Inflammatory macrophage treated with lipopolysaccharide for 1 hour (primary cell): ENCODE data around the gene URM1.
"Not testable (repeated sequence)": the region's sequence is repeated elsewhere in the genome, so short reads cannot be mapped to it uniquely, and the experiment has no call there.

Source experiments
- DNase-seq, 2 donors: peaks; one replicate each; pipeline ENCODE4 v3.0.0-alpha.2; 2020 to 2022

URM1 gene

GRCh38 chr9:128370752-128371629, at the start of gene URM1:
Gene URM1 (plus strand): TSS chr9:128371374. CDS start chr9:128371381, 7 bp downstream.
- peak; percentile 96 to 98 for DNase-seq

GRCh38 chr9:128321879-128322403, 49.2 kb upstream of the URM1 start:
- DNase-seq, result no peak

GRCh38 chr9:128322404-128323211, 48.6 kb upstream of the URM1 start, which contains the start of the genes COQ4 and TRUB2:
Gene COQ4 (plus strand): TSS chr9:128322839. CDS start chr9:128322859, 20 bp downstream.
Gene TRUB2 (minus strand): TSS chr9:128322447. CDS start chr9:128322408, 39 bp downstream.
- peak; percentile 89 to 98 for DNase-seq

GRCh38 chr9:128323212-128323730, 47.9 kb upstream of the URM1 start:
- DNase-seq, result no peak

- DNase-seq, result peak; percentile 12 to 23
Measured at GRCh38 chr9:128323791-128324190, 47.4 kb upstream of the URM1 start.

- DNase-seq, result no peak
Measured at GRCh38 chr9:128324401-128324800, 46.8 kb upstream of the URM1 start.

GRCh38 chr9:128325629-128326028, 45.5 kb upstream of the URM1 start:
- DNase-seq, result no peak

- DNase-seq, result no peak
Measured at GRCh38 chr9:128333451-128333869, 37.7 kb upstream of the URM1 start.

GRCh38 chr9:128335161-128335560, 36.0 kb upstream of the URM1 start:
- no peak for DNase-seq

- DNase-seq, result no peak
Measured at GRCh38 chr9:128335914-128336313, 35.3 kb upstream of the URM1 start.

GRCh38 chr9:128337936-128338335, 33.2 kb upstream of the URM1 start:
- DNase-seq, result no peak

GRCh38 chr9:128338852-128339614, 32.1 kb upstream of the URM1 start:
- not testable (repeated sequence) for DNase-seq

GRCh38 chr9:128339761-128340690, 31.1 kb upstream of the URM1 start, which contains the start of gene SLC27A4:
Gene SLC27A4 (plus strand): TSS chr9:128340527. CDS start chr9:128343133, 2,606 bp downstream.
- peak; percentile 62 to 66 for DNase-seq

- DNase-seq, result peak in 1 of 2 donors; percentile 6
Measured at GRCh38 chr9:128340691-128341434, 30.3 kb upstream of the URM1 start.

GRCh38 chr9:128341435-128341849, 29.7 kb upstream of the URM1 start:
- peak; percentile 43 to 66 for DNase-seq

GRCh38 chr9:128342971-128343680, 28.0 kb upstream of the URM1 start:
- DNase-seq, result no peak

- DNase-seq, result no peak
Measured at GRCh38 chr9:128343855-128344254, 27.3 kb upstream of the URM1 start.

GRCh38 chr9:128344931-128345605, 26.1 kb upstream of the URM1 start:
- DNase-seq, result no peak

GRCh38 chr9:128349125-128349524, 22.0 kb upstream of the URM1 start:
- DNase-seq, result no peak
